OCI-LY3 (cell line): Measurements from ENCODE around the gene POLA2.

Experiments
- CTCF ChIP-seq: fragments of 200-600, 300-600 bp; sonication (generic); IDR thresholded peaks from 2 replicates; pipeline ENCODE4 v1.5.1; 2014; ENCODE audit warnings: antibody characterized with exemption, low read length, low read depth
- EZH2phosphoT487 ChIP-seq: fragments of 200-600 bp; shearing (Covaris generic); IDR thresholded peaks from 2 replicates; pipeline ENCODE4 v1.6.1; 2018; ENCODE audit warnings: antibody characterized with exemption, mixed run types, low read depth

GRCh38 chr11:65338676-65339075, 76.9 kb downstream of the POLA2 start:
- TF ChIP-seq CTCF (no peak), EZH2phosphoT487 (no peak)
